Measurements from ENCODE around the gene DAGLA.

DAGLA gene

GRCh38 chr11:61712846-61713245 lies 32.7 kb downstream of the DAGLA start:
- no peaks in the 10 kb centered on the region for H3K36me3 ChIP-seq (ENCODE audit: insufficient read depth, low read length)
- H3K9me3 ChIP-seq (ENCODE audit: low read length), result no peaks in the 10 kb centered on the region
- H3K4me1 ChIP-seq (ENCODE audit: insufficient read depth, low read length), result peaks cover 18% of the 10 kb centered on the region
- H2AFZ ChIP-seq (ENCODE audit: low read depth, low read length), result no peak overlapping the region
- H3K27me3 ChIP-seq (ENCODE audit: insufficient read depth, low read length), result no peaks in the 10 kb centered on the region
- no peak overlapping the region for H3K4me3 ChIP-seq (ENCODE audit: low read length)

- H3K4me3 ChIP-seq (ENCODE audit: low read length), result no peak overlapping the region
- peaks cover 22% of the 10 kb centered on the region for H3K4me1 ChIP-seq (ENCODE audit: insufficient read depth, low read length)
- H3K27me3 ChIP-seq (ENCODE audit: insufficient read depth, low read length), result no peaks in the 10 kb centered on the region
- no peak overlapping the region for H2AFZ ChIP-seq (ENCODE audit: low read depth, low read length)
- no peaks in the 10 kb centered on the region for H3K36me3 ChIP-seq (ENCODE audit: insufficient read depth, low read length)
- H3K9me3 ChIP-seq (ENCODE audit: low read length), result no peaks in the 10 kb centered on the region
Observed at GRCh38 chr11:61713464-61713863, 33.3 kb downstream of the DAGLA start.

- no peaks in the 10 kb centered on the region for H3K36me3 ChIP-seq (ENCODE audit: insufficient read depth, low read length)
Observed at GRCh38 chr11:61713906-61714305, 33.7 kb downstream of the DAGLA start.

GRCh38 chr11:61714316-61714715 lies 34.1 kb downstream of the DAGLA start:
- Histone ChIP-seq H3K36me3 (ENCODE audit: insufficient read depth, low read length) (no peaks in the 10 kb centered on the region), H3K27me3 (ENCODE audit: insufficient read depth, low read length) (no peaks in the 10 kb centered on the region), H3K9me3 (ENCODE audit: low read length) (no peaks in the 10 kb centered on the region), H3K4me3 (ENCODE audit: low read length) (no peak overlapping the region), H2AFZ (ENCODE audit: low read depth, low read length) (no peak overlapping the region), H3K4me1 (ENCODE audit: insufficient read depth, low read length) (peaks cover 29% of the 10 kb centered on the region)

More at GRCh38 chr11:61713906-61714305, 33.7 kb downstream of the DAGLA start:
- no peak overlapping the region for H2AFZ ChIP-seq (ENCODE audit: low read depth, low read length)
- H3K9me3 ChIP-seq (ENCODE audit: low read length), result no peaks in the 10 kb centered on the region
- H3K4me1 ChIP-seq (ENCODE audit: insufficient read depth, low read length), result peaks cover 25% of the 10 kb centered on the region
- H3K27me3 ChIP-seq (ENCODE audit: insufficient read depth, low read length), result no peaks in the 10 kb centered on the region
- H3K4me3 ChIP-seq (ENCODE audit: low read length), result no peak overlapping the region

DNA sequence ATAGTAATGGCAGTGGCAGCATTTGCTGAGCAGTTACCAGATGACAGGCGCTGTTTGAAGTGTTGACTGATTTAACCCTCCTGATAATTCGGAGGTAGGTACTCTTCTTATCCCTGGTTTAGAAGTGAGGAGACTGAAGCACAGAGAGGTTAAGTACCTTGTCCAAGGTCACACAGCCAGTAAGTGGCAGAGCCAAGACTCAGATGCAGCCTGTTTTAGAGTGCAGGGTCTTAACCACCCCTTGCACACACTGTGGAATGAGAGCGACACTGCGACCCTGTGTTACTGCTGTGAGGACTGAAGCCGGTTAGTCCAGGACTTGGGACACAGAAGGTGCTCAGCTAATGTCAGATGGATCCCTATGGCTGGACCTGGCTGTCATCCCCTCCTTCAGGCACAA lies 34.7 kb downstream of the DAGLA start:
- H2AFZ ChIP-seq (ENCODE audit: low read depth, low read length), result no peak overlapping the region
- peaks cover 33% of the 10 kb centered on the region for H3K4me1 ChIP-seq (ENCODE audit: insufficient read depth, low read length)
- H3K4me3 ChIP-seq (ENCODE audit: low read length), result no peak overlapping the region
- no peaks in the 10 kb centered on the region for H3K9me3 ChIP-seq (ENCODE audit: low read length)
- no peaks in the 10 kb centered on the region for H3K36me3 ChIP-seq (ENCODE audit: insufficient read depth, low read length)
- no peaks in the 10 kb centered on the region for H3K27me3 ChIP-seq (ENCODE audit: insufficient read depth, low read length)

DNA sequence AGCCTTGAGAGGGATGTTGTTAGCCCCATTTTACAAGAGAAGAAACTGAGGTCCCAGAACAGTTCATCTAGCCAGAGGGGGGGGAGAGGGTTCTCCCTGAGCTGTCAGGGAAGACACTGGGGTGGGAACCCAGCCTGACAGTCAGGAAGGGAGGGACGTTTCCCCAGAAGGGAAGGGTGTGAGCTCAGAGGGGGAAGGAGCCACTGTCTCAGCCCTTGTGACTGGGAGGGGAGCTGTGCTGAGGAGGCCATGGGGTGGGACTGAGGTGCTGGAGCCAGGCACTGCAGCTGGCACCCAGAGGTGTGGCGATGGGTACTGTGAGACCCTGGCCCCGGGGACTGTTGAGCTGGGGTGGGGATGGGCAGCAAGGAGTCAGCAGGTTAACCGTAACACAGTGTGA lies 35.7 kb downstream of the DAGLA start:
- no peaks in the 10 kb centered on the region for H3K9me3 ChIP-seq (ENCODE audit: low read length)
- H3K4me1 ChIP-seq (ENCODE audit: insufficient read depth, low read length), result peaks cover 33% of the 10 kb centered on the region
- peaks cover 2% of the 10 kb centered on the region for H3K36me3 ChIP-seq (ENCODE audit: insufficient read depth, low read length)
- H3K4me3 ChIP-seq (ENCODE audit: low read length), result no peak overlapping the region
- H3K27me3 ChIP-seq (ENCODE audit: insufficient read depth, low read length), result no peaks in the 10 kb centered on the region
- H2AFZ ChIP-seq (ENCODE audit: low read depth, low read length), result no peak overlapping the region

- Histone ChIP-seq H2AFZ (ENCODE audit: low read depth, low read length) (no peak overlapping the region), H3K36me3 (ENCODE audit: insufficient read depth, low read length) (peaks cover 2% of the 10 kb centered on the region), H3K9me3 (ENCODE audit: low read length) (no peaks in the 10 kb centered on the region), H3K27me3 (ENCODE audit: insufficient read depth, low read length) (no peaks in the 10 kb centered on the region), H3K4me1 (ENCODE audit: insufficient read depth, low read length) (peaks cover 28% of the 10 kb centered on the region), H3K4me3 (ENCODE audit: low read length) (no peak overlapping the region)
Observed at GRCh38 chr11:61716478-61717285, 36.5 kb downstream of the DAGLA start.

- H3K9me3 ChIP-seq (ENCODE audit: low read length), result no peaks in the 10 kb centered on the region
- no peak overlapping the region for H3K4me3 ChIP-seq (ENCODE audit: low read length)
- peaks cover 2% of the 10 kb centered on the region for H3K36me3 ChIP-seq (ENCODE audit: insufficient read depth, low read length)
- peaks cover 24% of the 10 kb centered on the region for H3K4me1 ChIP-seq (ENCODE audit: insufficient read depth, low read length)
- H2AFZ ChIP-seq (ENCODE audit: low read depth, low read length), result no peak overlapping the region
- H3K27me3 ChIP-seq (ENCODE audit: insufficient read depth, low read length), result no peaks in the 10 kb centered on the region
Observed at GRCh38 chr11:61717286-61718033, 37.3 kb downstream of the DAGLA start.

DNA sequence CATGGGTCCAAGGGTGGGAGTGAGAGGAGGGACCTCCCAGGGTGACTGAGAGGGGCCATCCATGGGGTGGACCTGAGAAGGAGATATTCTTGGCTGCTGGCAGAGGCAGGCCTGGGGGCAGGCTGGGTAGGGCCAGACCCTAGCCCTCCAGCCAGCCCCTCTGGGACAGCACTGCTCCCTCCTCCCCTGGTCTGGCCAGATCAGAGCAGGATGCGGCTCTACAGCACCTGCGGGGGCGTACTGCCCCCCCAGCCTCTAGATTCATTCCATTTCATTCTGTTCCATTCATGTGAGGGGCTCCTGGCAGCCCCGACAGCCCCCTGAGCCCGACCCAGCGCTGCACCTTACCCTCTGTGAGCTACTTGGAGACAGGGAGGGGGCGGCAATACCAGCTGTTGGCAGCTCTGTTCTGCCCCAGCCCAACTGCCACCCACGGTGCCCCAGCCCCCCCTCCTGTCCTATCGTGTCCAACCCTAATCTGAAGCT lies 37.9 kb downstream of the DAGLA start:
- H3K4me1 ChIP-seq (ENCODE audit: insufficient read depth, low read length), result peaks cover 24% of the 10 kb centered on the region
- no peaks in the 10 kb centered on the region for H3K9me3 ChIP-seq (ENCODE audit: low read length)
- no peaks in the 10 kb centered on the region for H3K27me3 ChIP-seq (ENCODE audit: insufficient read depth, low read length)
- H3K4me3 ChIP-seq (ENCODE audit: low read length), result peak overlapping the region; percentile 54
- H3K36me3 ChIP-seq (ENCODE audit: insufficient read depth, low read length), result peaks cover 7% of the 10 kb centered on the region
- H2AFZ ChIP-seq (ENCODE audit: low read depth, low read length), result no peak overlapping the region

- peaks cover 24% of the 10 kb centered on the region for H3K4me1 ChIP-seq (ENCODE audit: insufficient read depth, low read length)
- peak overlapping the region; percentile 54 for H3K4me3 ChIP-seq (ENCODE audit: low read length)
- no peaks in the 10 kb centered on the region for H3K27me3 ChIP-seq (ENCODE audit: insufficient read depth, low read length)
- no peaks in the 10 kb centered on the region for H3K9me3 ChIP-seq (ENCODE audit: low read length)
- peaks cover 9% of the 10 kb centered on the region for H3K36me3 ChIP-seq (ENCODE audit: insufficient read depth, low read length)
- no peak overlapping the region for H2AFZ ChIP-seq (ENCODE audit: low read depth, low read length)
Observed at GRCh38 chr11:61718621-61719302, 38.6 kb downstream of the DAGLA start.

GRCh38 chr11:61719978-61720377 lies 39.8 kb downstream of the DAGLA start:
- peaks cover 13% of the 10 kb centered on the region for H3K36me3 ChIP-seq (ENCODE audit: insufficient read depth, low read length)
- no peaks in the 10 kb centered on the region for H3K9me3 ChIP-seq (ENCODE audit: low read length)
- H3K4me1 ChIP-seq (ENCODE audit: insufficient read depth, low read length), result peaks cover 24% of the 10 kb centered on the region
- no peak overlapping the region for H2AFZ ChIP-seq (ENCODE audit: low read depth, low read length)
- no peaks in the 10 kb centered on the region for H3K27me3 ChIP-seq (ENCODE audit: insufficient read depth, low read length)
- no peak overlapping the region for H3K4me3 ChIP-seq (ENCODE audit: low read length)

DNA sequence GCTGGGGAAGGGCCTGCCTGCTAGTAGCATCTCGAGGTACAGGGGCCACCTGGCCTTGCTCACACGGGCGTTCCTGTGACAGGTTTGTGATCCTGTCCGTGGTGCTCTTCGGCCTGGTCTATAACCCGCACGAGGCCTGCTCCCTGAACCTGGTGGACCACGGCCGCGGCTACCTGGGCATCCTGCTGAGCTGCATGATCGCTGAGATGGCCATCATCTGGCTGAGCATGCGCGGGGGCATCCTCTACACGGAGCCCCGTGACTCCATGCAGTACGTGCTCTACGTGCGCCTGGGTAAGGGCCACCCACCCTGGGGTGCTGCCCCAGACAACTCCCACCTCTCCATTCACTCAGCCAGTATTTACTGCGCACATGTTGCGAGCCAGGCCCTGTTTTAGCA lies 40.4 kb downstream of the DAGLA start:
- Histone ChIP-seq H3K27me3 (ENCODE audit: insufficient read depth, low read length) (no peaks in the 10 kb centered on the region), H3K4me3 (ENCODE audit: low read length) (no peak overlapping the region), H3K36me3 (ENCODE audit: insufficient read depth, low read length) (peaks cover 14% of the 10 kb centered on the region), H3K9me3 (ENCODE audit: low read length) (no peaks in the 10 kb centered on the region), H2AFZ (ENCODE audit: low read depth, low read length) (no peak overlapping the region), H3K4me1 (ENCODE audit: insufficient read depth, low read length) (peaks cover 24% of the 10 kb centered on the region)

DNA sequence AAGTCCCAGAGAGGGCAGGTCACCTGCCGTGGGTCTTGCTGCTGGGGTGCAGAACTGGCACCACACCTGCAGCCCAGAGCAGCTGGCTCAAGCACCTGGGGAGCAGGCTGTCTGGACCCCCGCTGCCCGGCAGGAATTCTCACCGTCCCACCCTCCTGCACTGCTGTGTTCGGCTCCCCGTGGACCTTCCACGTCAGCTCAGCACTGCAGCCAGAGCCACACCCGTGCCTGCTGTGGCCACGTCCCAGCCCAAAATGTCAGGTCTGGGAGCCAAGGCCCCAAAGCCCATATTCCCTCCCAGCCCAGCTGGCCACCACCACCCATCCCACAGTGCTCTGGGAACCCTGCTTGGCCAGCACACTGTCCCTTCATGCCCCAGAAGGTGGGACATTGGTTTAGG lies 44.2 kb downstream of the DAGLA start:
- H3K27me3 ChIP-seq (ENCODE audit: insufficient read depth, low read length), result no peaks in the 10 kb centered on the region
- no peak overlapping the region for H2AFZ ChIP-seq (ENCODE audit: low read depth, low read length)
- peaks cover 35% of the 10 kb centered on the region for H3K36me3 ChIP-seq (ENCODE audit: insufficient read depth, low read length)
- peaks cover 3% of the 10 kb centered on the region for H3K4me1 ChIP-seq (ENCODE audit: insufficient read depth, low read length)
- H3K4me3 ChIP-seq (ENCODE audit: low read length), result no peak overlapping the region
- no peaks in the 10 kb centered on the region for H3K9me3 ChIP-seq (ENCODE audit: low read length)
